ENCODE results near the gene EFHC2. TPM values are rescaled to one million over a fixed set of nuclear protein-coding genes. Genes with fewer than 3 reads are reported as not detected.

EFHC2 gene
- total RNA-seq, 1 experiment from 2014 or later, result 1.1 TPM

DNA sequence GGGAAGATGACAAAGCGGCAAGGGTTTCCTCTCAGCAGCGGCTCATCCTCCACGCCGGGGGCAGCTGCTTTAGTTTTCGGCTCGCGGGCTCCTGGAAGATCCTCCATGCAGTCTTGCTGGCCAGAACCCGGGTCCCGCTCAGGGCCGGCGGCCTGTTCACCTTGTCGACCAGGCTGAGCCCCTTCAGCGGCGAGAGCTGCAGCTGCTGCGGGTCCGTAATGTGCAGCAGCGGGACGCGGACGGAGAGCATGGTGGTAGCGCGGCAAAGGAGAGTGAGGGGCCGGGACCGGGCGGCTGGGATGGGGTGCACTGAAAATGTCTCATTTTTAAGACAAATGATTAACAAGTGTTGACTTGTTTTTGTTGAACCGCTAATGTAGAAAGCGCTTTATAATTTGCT is 33.2 kb downstream of the EFHC2 start:
- Histone ChIP-seq H2BK20ac (ENCODE audit: low read depth, low read length, poor library complexity, severe bottlenecking) (no peak overlapping the region), H2BK12ac (ENCODE audit: insufficient read length, low read depth, low read length) (no peak overlapping the region), H3T11ph (ENCODE audit: low read length) (no peak overlapping the region), H3K4ac (ENCODE audit: low read depth, low read length) (no peak overlapping the region), H4K5ac (ENCODE audit: insufficient read length, low read depth, low read length) (no peak overlapping the region), H4K8ac (replicated peaks; ENCODE audit: insufficient read length, low read depth, low read length) (no peak overlapping the region), H2BK5ac (ENCODE audit: insufficient read length, low read length) (no peak overlapping the region), H3K9ac (ENCODE audit: extremely low read depth, insufficient read length, low read length) (no peak overlapping the region), H3K79me2 (ENCODE audit: insufficient read depth, low read length) (no peaks in the 10 kb centered on the region), H2AK5ac (ENCODE audit: insufficient read length, low read length) (no peak overlapping the region), H3K23me2 (ENCODE audit: insufficient read length, low read depth, low read length, poor library complexity, severe bottlenecking) (no peaks in the 10 kb centered on the region), H3K23ac (ENCODE audit: insufficient read length, low read depth, low read length) (no peak overlapping the region), H4K20me1 (ENCODE audit: control insufficient read depth, insufficient read depth, insufficient read length) (no peaks in the 10 kb centered on the region), H3K27ac (ENCODE audit: insufficient read length, low read depth, low read length) (no peak overlapping the region), H2AFZ (ENCODE audit: low read length) (no peak overlapping the region), H3K27me3 (ENCODE audit: insufficient read depth, low read length) (no peaks in the 10 kb centered on the region), H2BK120ac (ENCODE audit: low read depth, low read length, poor library complexity, severe bottlenecking) (no peak overlapping the region), H2BK15ac (ENCODE audit: low read depth, low read length) (no peak overlapping the region), H3K14ac (ENCODE audit: insufficient read depth, low read length) (no peak overlapping the region), H3K79me1 (ENCODE audit: insufficient read depth, low read depth, low read length, poor library complexity, severe bottlenecking) (no peaks in the 10 kb centered on the region), H3K4me2 (ENCODE audit: insufficient read depth, insufficient read length, low read length) (no peak overlapping the region), H3K56ac (ENCODE audit: insufficient read length, low read depth, low read length) (no peak overlapping the region), H3K9me3 (ENCODE audit: control insufficient read depth, low read depth, low read length) (peaks cover 23% of the 10 kb centered on the region), H4K91ac (ENCODE audit: insufficient read length, low read depth, low read length) (no peak overlapping the region), H3K4me1 (ENCODE audit: insufficient read depth, low read length) (no peaks in the 10 kb centered on the region; the same call in 1 of the 2 replicates), H3K18ac (ENCODE audit: insufficient read length, low read depth, low read length) (no peak overlapping the region)
- peaks cover 2 to 13% of the 10 kb centered on the region in 2 experiments; a peak in 3 of 4 replicates for H3K4me1 Mint-ChIP-seq
- H3K27me3 Mint-ChIP-seq (ENCODE audit: low read depth), result no peaks in the 10 kb centered on the region
- no peak overlapping the region for H3K27ac Mint-ChIP-seq
- no CpG with 5 or more reads among the region's 27 CpGs for WGBS (ENCODE audit: extremely low coverage, insufficient read length, low lambda C conversion rate)
- TF ChIP-seq, protein P1, sequence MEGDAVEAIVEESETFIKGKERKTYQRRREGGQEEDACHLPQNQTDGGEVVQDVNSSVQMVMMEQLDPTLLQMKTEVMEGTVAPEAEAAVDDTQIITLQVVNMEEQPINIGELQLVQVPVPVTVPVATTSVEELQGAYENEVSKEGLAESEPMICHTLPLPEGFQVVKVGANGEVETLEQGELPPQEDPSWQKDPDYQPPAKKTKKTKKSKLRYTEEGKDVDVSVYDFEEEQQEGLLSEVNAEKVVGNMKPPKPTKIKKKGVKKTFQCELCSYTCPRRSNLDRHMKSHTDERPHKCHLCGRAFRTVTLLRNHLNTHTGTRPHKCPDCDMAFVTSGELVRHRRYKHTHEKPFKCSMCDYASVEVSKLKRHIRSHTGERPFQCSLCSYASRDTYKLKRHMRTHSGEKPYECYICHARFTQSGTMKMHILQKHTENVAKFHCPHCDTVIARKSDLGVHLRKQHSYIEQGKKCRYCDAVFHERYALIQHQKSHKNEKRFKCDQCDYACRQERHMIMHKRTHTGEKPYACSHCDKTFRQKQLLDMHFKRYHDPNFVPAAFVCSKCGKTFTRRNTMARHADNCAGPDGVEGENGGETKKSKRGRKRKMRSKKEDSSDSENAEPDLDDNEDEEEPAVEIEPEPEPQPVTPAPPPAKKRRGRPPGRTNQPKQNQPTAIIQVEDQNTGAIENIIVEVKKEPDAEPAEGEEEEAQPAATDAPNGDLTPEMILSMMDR (conservative IDR thresholded peaks at IDR 0.05), result no peak
- no peak overlapping the region; a peak in 1 of 5 replicates for H3K4me3 Mint-ChIP-seq
- H3K36me3 Mint-ChIP-seq (ENCODE audit: insufficient read depth in 1 of 3, low read depth in 3 of 3), result peaks cover 0 to 2% (median 0%) of the 10 kb centered on the region in 3 experiments; a peak in 3 of 7 replicates
- H3K9me3 Mint-ChIP-seq, result peaks cover 58 to 65% of the 10 kb centered on the region in 2 experiments
- DNase-seq, result no peak
